Astrocyte of the spinal cord (primary cell): ENCODE data around the gene CCDC150.

Experiments used
- DNase-seq: peaks from one replicate; pipeline ENCODE4 v3.0.0; 2011; ENCODE audit warnings: low read depth, low spot score
- H3K4me3 ChIP-seq: 2 replicates; pipeline ENCODE4 v1.5.1; 2011; ENCODE audit warnings: low read depth, mild to moderate bottlenecking, low read length, moderate library complexity
- in situ Hi-C: cut with HindIII; loops from 2 replicates; pipeline ENCODE4 v1.10.0; 2017; ENCODE audit warnings: low sequenced_read_pairs
- TF ChIP-seq, protein P1 (sequence below): IDR thresholded peaks from 2 replicates; pipeline ENCODE4 v1.5.1; 2012; ENCODE audit warnings: low read depth, mild to moderate bottlenecking, low read length, inconsistent platforms

CCDC150 gene

DNA sequence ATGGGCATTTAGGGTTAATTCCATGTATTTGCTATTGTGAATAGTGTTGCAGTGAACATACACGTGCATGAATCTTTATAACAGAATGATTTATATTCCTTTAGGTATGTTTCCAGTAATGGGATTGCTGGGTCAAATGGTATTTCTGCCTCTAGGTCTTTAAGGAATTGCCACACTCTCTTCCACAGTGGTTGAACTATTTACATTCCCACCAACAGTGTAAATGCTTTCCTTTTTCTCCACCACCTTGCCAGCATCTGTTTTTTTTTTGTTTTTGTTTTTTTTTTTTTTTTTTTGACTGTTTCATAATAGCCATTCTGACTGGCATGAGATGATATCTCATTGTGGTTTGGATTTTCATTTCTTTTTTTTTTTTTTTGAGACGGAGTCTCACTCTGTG is 97.5 kb downstream of the CCDC150 start:
- in situ Hi-C loops, result no loop called here
- TF ChIP-seq, protein P1, sequence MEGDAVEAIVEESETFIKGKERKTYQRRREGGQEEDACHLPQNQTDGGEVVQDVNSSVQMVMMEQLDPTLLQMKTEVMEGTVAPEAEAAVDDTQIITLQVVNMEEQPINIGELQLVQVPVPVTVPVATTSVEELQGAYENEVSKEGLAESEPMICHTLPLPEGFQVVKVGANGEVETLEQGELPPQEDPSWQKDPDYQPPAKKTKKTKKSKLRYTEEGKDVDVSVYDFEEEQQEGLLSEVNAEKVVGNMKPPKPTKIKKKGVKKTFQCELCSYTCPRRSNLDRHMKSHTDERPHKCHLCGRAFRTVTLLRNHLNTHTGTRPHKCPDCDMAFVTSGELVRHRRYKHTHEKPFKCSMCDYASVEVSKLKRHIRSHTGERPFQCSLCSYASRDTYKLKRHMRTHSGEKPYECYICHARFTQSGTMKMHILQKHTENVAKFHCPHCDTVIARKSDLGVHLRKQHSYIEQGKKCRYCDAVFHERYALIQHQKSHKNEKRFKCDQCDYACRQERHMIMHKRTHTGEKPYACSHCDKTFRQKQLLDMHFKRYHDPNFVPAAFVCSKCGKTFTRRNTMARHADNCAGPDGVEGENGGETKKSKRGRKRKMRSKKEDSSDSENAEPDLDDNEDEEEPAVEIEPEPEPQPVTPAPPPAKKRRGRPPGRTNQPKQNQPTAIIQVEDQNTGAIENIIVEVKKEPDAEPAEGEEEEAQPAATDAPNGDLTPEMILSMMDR, result no peak
- no peak for DNase-seq
- no peak overlapping the region for H3K4me3 ChIP-seq

DNA sequence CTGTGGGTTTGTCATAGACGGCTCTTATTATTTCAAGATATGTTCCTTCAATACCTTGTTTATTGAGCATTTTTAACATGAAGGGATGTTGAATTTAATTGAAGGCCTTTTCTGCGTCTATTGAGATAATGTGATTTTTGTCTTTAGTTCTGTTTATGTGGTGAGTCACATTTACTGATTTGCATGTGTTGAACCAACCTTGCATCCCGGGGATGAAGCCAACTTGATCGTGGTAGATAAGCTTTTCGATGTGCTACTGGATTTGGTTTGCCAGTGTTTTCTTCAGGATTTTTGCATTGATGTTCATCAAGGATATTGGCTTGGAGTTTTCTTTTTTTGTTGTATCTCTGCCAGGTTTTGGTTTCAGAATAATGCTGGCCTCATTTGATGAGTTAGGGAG is 99.5 kb downstream of the CCDC150 start:
- H3K4me3 ChIP-seq, result no peak overlapping the region
- in situ Hi-C loops, result no loop called here
- DNase-seq, result no peak
- TF ChIP-seq, protein P1, result no peak

DNA sequence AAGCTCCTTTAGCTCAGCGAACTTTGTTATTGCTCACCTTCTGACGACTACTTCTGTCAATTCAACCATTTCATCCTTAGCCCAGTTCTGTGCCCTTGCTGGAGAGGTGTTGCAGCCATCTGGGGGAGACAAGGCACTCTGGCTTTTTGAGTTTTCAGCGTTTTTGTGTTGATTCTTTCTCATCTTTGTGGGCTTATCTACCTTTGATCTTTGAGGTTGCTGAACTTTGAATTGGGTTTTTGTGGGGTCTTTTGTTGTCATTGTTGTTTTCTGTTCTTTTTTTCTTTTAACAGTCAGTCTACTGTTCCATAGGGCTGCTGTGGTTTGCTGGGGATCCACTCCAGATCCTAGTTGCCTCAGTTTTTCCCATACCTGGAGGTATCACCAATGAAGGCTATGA is 102.7 kb downstream of the CCDC150 start:
- no peak for DNase-seq
- TF ChIP-seq, protein P1, result no peak
- in situ Hi-C loops, result no loop called here
- H3K4me3 ChIP-seq, result no peak overlapping the region

DNA sequence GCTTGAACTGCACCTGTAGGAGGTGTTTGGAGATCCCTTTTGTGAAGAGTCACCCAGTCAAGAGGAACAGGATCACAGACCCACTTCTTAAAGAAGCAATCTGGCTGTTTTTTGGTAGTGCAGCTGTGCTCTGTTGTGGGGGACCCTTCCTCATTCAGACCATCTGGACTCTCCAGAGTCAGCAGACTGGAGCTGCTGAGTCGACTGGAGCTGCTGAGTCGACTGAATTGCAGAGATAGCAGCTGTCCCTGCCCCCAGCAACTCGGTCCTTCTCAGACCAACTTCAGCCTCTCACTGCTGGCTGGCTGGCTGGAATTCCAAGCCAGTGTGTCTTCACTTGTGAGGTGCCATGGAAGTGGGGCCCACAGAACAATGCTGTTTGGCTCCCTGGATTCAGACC is 103.2 kb downstream of the CCDC150 start:
- TF ChIP-seq, protein P1, result no peak
- DNase-seq, result no peak
- H3K4me3 ChIP-seq, result no peak overlapping the region
- in situ Hi-C loops, result no loop called here

DNA sequence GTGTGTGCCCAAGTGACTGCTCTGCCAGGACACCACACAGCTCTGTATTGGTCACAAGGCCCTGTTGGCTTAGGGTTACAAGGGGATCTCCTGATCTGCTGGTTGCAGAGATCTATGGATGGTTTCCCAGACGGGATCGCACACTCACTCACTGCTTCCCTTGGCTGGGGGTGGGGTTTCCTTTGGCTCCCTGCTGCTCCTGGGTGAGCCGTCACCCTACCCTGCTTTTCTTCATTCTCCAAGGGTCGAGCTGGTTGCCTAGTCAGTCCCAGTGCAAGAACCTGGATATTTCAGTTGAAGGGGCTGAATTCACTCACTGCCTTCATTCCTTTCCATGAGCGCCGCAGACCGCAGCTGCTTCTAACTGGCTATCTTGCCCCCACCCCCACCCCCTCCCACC is 103.7 kb downstream of the CCDC150 start:
- in situ Hi-C loops, result no loop called here
- TF ChIP-seq, protein P1, result no peak
- DNase-seq, result no peak
- H3K4me3 ChIP-seq, result no peak overlapping the region

DNA sequence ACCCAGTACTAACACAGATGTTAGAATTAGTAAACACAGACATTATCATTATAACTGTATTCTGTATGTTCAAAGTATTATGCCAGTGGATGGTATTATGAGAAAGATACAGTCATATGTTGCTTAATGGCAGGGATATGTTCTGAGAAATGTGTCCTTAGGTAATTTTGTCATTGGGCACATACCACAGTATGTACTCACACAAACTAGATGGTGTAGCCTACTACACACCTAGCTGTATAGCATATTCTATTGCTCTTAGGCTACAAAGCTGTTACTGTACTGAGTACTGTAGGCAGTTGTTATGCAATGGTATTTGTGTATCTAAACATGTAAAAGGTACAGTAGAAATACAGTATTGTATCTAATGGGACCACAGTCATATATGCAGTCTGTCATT is 106.2 kb downstream of the CCDC150 start:
- TF ChIP-seq, protein P1, result no peak
- DNase-seq, result no peak
- in situ Hi-C loops, result no loop called here
- no peak overlapping the region for H3K4me3 ChIP-seq

DNA sequence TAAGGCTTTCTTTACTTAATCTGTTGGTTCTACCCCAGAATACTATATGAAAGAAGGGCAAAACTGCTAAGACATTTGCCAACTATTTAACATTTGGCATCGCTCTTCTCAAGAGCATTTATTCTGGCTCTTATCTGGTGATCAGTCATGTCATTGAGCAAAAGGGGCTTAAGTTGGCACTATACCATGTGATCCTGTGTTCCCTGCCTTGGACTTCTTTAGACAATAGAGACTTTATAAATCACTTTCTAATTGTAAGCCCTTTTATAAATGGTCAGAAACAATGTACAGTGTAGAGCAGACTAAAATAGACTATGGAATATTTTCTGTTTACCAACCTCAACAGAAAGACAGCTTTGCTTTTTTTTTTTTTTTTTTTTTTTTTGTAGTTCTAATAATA is 107.9 kb downstream of the CCDC150 start:
- in situ Hi-C loops, result no loop called here
- TF ChIP-seq, protein P1, result no peak
- no peak for DNase-seq
- no peak overlapping the region for H3K4me3 ChIP-seq
